ENCODE measurements around the gene NOXA1. TPM values are rescaled to one million over a fixed set of nuclear protein-coding genes. Genes with fewer than 3 reads are reported as not detected.

Gene NOXA1
- polyA plus RNA-seq, 1 donor (not counting 4 experiments of a cell fraction or from before 2014, with no cell fraction given) = 0.09 TPM

DNA sequence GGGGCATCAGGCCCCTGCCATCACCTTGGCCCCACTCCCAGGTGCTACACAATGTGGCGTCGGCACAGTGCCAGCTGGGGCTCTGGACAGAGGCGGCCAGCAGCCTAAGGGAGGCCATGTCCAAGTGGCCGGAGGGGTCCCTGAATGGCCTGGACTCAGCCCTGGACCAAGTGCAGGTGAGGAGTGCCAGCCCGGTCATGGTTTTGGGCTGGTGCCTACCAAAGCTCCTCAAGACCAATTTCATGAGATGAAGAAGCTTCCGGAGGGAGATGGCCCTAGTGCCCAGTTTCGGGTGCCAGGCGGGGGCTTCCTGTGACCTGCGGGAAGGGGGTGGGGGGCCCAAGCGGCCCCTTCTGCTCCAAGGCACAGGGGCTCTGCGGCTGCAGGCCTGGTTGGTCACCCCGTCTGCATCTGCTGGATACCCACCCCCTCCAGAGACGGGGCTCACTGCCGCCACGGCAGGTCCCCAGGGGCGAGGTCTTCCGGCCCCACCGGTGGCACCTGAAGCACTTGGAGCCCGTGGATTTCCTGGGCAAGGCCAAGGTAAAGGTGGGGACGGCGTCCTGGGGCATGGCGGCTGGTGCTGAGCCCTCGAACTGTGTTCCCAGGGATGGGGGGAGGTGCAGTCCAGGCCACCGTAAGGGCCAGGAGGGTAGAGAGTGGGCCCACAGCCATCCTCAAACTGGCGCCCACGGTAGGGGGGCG, 5.8 kb downstream of the NOXA1 start:
- dilution Hi-C loops (cut with MboI; ENCODE audit: extremely low pct_ligation_motif_present, low sequenced_read_pairs) = no loop called here

DNA sequence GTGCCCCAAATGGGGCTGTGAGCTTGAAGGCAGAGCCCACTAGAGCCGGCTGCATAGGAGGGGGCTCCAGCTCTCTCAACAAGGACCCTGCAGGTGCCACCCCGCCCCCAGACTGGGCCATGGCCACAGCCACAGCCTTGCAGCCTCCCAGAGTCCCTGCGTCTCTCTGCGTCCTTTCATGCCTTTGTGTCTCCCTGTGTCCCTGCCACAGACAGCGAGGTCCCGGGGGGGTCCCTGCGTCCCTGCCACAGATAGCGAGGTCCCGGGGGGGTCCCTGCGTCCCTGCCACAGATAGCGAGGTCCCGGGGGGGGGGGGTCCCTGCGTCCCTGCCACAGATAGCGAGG, 6.3 kb downstream of the NOXA1 start:
- H3K36me3 ChIP-seq (ENCODE audit: control insufficient read depth in 2 of 2, extremely low read depth in 1 of 2, insufficient read depth in 2 of 2, low read length in 2 of 2) = no peaks in the 10 kb centered on the region
- no peak for FAIRE-seq
- no peak overlapping the region for H3K4me2 ChIP-seq (ENCODE audit: control insufficient read depth, extremely low read depth, insufficient read depth, low read depth, low read length)

More for the DNA sequence above, 5.8 kb downstream of the NOXA1 start:
- H3K27ac ChIP-seq (ENCODE audit: control insufficient read depth, insufficient read depth, low read length) = no peak overlapping the region
- TF ChIP-seq EZH2 (IDR thresholded peaks at IDR 0.05; ENCODE audit: low read length) = no peak
- TF ChIP-seq, protein P1, sequence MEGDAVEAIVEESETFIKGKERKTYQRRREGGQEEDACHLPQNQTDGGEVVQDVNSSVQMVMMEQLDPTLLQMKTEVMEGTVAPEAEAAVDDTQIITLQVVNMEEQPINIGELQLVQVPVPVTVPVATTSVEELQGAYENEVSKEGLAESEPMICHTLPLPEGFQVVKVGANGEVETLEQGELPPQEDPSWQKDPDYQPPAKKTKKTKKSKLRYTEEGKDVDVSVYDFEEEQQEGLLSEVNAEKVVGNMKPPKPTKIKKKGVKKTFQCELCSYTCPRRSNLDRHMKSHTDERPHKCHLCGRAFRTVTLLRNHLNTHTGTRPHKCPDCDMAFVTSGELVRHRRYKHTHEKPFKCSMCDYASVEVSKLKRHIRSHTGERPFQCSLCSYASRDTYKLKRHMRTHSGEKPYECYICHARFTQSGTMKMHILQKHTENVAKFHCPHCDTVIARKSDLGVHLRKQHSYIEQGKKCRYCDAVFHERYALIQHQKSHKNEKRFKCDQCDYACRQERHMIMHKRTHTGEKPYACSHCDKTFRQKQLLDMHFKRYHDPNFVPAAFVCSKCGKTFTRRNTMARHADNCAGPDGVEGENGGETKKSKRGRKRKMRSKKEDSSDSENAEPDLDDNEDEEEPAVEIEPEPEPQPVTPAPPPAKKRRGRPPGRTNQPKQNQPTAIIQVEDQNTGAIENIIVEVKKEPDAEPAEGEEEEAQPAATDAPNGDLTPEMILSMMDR (optimal IDR thresholded peaks at IDR 0.05 in 1 of 3, IDR thresholded peaks at IDR 0.05 in 1 of 3, conservative IDR thresholded peaks at IDR 0.05 in 1 of 3; ENCODE audit: extremely low read depth in 1 of 3, insufficient read depth in 2 of 3, low read length in 3 of 3) = no peak
- H3K9me1 ChIP-seq (ENCODE audit: control insufficient read depth, extremely low read depth, insufficient read depth, low read length) = no peaks in the 10 kb centered on the region
- H3K4me2 ChIP-seq (ENCODE audit: control insufficient read depth, extremely low read depth, insufficient read depth, low read depth, low read length) = no peak overlapping the region
- H3K27me3 ChIP-seq (ENCODE audit: control insufficient read depth, extremely low read depth, insufficient read depth, low read length) = peaks cover 3% of the 10 kb centered on the region
- H3K36me3 ChIP-seq (ENCODE audit: control insufficient read depth in 2 of 2, extremely low read depth in 1 of 2, insufficient read depth in 2 of 2, low read length in 2 of 2) = no peaks in the 10 kb centered on the region
- DNase-seq (ENCODE audit: low read depth, low spot score) (no peak), FAIRE-seq (no peak)
- H3K9me3 ChIP-seq (ENCODE audit: control insufficient read depth, low read depth, low read length) = no peaks in the 10 kb centered on the region
- H3K4me3 ChIP-seq (ENCODE audit: control insufficient read depth in 2 of 3, extremely low read depth in 1 of 3, insufficient read depth in 2 of 3, low read depth in 1 of 3, low read length in 3 of 3) = no peak overlapping the region
- no peaks in the 10 kb centered on the region for H3K79me2 ChIP-seq (ENCODE audit: control insufficient read depth, insufficient read depth, low read length)
- no peak overlapping the region for H2AFZ ChIP-seq (ENCODE audit: control insufficient read depth, low read length)
- H4K20me1 ChIP-seq (ENCODE audit: control insufficient read depth, extremely low read depth, insufficient read depth, low read length) = no peaks in the 10 kb centered on the region
- H3K9ac ChIP-seq (ENCODE audit: control insufficient read depth, extremely low read depth, insufficient read depth, low read length) = no peak overlapping the region
- H3K4me1 ChIP-seq (ENCODE audit: control insufficient read depth, extremely low read depth, insufficient read depth, low read length) = peaks cover 18% of the 10 kb centered on the region

More for the DNA sequence above, 6.3 kb downstream of the NOXA1 start:
- H3K9ac ChIP-seq (ENCODE audit: control insufficient read depth, extremely low read depth, insufficient read depth, low read length) = no peak overlapping the region
- dilution Hi-C loops (cut with MboI; ENCODE audit: extremely low pct_ligation_motif_present, low sequenced_read_pairs) = no loop called here
- no peaks in the 10 kb centered on the region for H3K9me1 ChIP-seq (ENCODE audit: control insufficient read depth, extremely low read depth, insufficient read depth, low read length)
- no peak overlapping the region for H3K4me3 ChIP-seq (ENCODE audit: control insufficient read depth in 2 of 3, extremely low read depth in 1 of 3, insufficient read depth in 2 of 3, low read depth in 1 of 3, low read length in 3 of 3)
- DNase-seq (ENCODE audit: low read depth, low spot score) = no peak
- no peaks in the 10 kb centered on the region for H4K20me1 ChIP-seq (ENCODE audit: control insufficient read depth, extremely low read depth, insufficient read depth, low read length)
- H3K27ac ChIP-seq (ENCODE audit: control insufficient read depth, insufficient read depth, low read length) = no peak overlapping the region
- peaks cover 3% of the 10 kb centered on the region for H3K27me3 ChIP-seq (ENCODE audit: control insufficient read depth, extremely low read depth, insufficient read depth, low read length)
- H3K79me2 ChIP-seq (ENCODE audit: control insufficient read depth, insufficient read depth, low read length) = no peaks in the 10 kb centered on the region
- H2AFZ ChIP-seq (ENCODE audit: control insufficient read depth, low read length) = no peak overlapping the region
- TF ChIP-seq, protein P1 (optimal IDR thresholded peaks at IDR 0.05 in 1 of 3, IDR thresholded peaks at IDR 0.05 in 1 of 3, conservative IDR thresholded peaks at IDR 0.05 in 1 of 3; ENCODE audit: extremely low read depth in 1 of 3, insufficient read depth in 2 of 3, low read length in 3 of 3) = no peak
- TF ChIP-seq EZH2 (IDR thresholded peaks at IDR 0.05; ENCODE audit: low read length) = no peak
- H3K4me1 ChIP-seq (ENCODE audit: control insufficient read depth, extremely low read depth, insufficient read depth, low read length) = peaks cover 13% of the 10 kb centered on the region
- H3K9me3 ChIP-seq (ENCODE audit: control insufficient read depth, low read depth, low read length) = no peaks in the 10 kb centered on the region

Measured in keratinocyte (primary cell).